ENCODE measurements around the gene TMPRSS7.

TMPRSS7 gene

DNA sequence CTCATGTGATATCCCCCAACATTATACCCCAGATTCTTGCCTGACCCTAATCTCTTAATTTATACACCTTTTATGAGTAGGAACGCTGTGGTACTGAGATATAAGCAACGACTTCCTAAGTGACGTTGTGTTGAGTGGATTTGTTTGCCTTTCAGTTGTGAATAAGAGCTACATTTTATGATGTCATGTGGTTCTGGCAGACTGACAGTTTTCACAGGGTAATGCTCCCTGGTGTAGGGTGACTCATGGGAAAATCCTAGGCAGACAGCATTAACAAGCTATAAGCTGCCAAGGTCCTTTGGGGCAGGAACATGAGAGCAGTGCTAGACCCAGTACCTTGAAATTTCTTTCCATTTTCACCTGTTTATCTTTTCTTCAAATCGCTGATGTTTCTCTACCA is 62.8 kb downstream of the TMPRSS7 start:
- peak; percentile 100 for DNase-seq (ENCODE audit: low read depth)

DNA sequence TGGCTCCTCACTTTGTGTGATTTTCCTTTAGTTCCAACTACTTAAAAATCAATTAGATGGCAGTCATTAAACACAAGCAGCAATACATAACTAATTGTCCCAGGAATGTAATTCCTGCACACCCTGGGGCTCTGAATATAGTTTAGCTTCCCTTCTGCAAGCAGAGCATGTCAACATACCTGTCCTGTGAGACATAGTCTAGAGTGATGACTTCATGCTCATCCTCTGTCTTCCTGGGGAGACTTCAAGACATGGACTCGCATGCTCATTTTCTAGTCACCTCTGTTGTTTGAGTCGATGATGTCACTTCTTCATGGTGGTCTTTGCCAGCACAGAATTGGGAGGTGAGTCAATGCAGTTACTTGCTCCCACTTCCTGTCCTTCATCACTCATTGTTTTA is 67.4 kb downstream of the TMPRSS7 start:
- peak; percentile 81 for DNase-seq (ENCODE audit: low read depth)

DNA sequence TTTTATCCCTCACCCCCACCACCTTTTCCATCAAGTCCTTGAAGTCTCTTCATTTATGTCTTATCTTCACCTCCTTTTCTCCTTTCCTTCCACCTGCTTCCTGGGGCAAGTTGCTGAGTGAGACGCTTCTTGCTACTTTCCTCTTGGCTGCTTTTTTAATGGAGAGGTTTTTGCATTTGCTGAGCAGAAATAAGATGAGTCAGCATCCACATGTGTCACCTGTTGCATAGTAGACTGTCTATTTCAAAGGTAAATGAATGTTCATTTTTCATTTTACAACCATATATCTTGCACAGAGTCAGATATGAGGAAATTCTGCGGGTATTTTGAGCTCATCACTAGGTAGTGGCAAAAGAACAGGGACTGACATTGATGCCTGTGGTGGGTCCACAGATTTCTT is 70.2 kb downstream of the TMPRSS7 start:
- no peak for DNase-seq (ENCODE audit: low read depth)

DNA sequence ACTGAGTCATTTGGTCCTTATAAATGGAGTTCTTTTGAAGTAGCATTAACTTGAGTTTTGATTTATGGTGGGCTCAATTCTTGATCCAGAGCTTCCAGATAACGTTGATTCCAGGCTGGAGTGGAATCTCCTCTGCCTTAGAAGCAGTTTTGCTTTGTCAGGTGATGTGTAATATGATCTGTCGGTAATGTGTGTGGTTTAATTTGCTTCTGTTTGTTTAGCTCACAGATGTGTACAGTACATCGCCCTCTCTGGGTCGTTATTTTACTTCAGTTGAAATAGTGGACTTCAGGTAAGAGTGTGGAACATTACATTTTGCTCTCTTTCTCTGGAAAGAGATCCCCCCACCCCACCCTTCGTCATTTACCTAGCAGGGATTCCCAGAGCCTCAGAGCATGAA is 74.8 kb downstream of the TMPRSS7 start:
- no peak for DNase-seq (ENCODE audit: low read depth)

DNA sequence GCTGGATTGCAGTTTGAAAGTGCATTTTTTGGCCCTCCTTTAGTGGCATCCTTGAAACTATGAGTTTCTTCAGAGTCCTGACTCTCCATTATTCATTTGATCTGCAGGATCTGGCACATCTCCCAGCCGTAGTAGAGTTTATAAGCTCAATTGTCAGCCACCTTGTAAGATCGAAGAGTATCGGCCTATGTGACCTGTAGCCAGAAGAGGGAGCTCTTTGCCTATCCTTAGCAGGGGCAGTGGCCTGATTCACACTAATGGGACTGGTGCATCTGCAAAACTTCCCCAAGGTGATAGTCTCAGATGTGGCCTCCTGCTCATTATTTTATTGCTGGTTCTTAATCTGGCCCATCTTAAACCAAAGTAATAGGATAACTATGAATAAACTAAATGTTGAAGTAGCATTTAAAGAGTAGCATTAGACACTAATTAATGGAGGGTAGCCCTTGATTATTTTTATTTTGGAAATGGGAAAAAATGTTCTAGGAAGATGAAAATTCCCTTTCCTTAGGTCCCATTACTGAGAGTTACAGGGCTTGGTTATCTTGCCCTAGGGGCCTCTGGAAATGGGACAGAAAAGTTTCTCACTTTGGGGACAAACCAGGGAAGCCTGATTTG is 77.4 kb downstream of the TMPRSS7 start:
- DNase-seq (ENCODE audit: low read depth) = peak; percentile 80

DNA sequence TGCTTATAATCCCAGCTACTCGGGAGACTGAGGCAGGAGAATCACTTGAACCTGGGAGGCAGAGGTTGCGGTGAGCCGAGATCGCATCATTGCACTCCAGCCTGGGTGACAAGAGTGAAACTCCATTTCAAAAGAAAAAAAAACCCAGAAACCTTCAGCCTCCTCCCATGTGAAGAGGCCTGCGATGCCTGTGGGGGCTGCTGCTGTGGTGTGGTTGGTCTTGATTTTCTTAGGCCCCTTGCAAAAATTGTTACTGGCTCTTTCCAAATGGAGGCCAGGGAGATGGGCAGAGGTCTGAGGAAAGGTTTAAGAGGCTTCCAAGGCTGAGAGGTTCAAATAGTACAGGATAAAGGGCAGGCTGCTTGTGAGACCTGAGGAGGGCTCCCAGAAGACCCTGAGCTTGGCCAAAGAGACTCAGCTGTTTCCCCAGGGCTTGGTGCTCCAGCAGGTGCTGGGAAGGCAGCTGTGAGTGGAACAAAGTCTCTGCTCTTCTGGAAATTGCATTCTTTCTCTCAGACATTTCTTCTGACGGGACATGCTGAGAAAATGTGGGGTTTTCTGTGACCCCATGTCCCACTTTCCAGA is 80.1 kb downstream of the TMPRSS7 start:
- no peak for DNase-seq (ENCODE audit: low read depth)

DNA sequence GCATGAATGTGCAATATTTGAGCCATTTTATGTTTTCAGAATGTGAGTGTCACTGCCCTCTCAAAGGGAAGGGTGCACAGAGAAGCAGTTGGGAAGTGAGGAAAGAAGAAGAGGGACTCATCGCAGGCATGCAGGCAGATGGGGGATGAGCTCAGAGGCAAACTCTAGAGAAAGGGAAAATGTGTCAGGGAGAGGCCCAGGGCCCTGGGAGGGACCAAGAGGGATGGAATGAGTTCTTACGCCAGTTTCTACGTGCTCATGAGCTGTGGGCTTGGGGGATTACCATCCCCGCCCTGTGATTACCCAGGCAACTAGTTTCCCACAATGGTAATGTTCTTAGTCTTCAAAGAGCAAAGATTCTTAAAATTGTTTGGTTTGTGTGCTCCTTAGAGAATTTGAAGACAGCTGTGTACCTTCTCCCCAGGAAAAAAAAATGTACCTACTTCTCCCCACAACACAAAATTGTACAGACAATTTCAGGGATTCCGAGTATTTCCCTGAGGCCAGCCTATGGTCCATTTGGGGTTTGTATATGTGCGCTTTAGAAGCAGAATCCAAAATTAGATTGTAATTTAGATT is 80.7 kb downstream of the TMPRSS7 start:
- no peak for DNase-seq (ENCODE audit: low read depth)

DNA sequence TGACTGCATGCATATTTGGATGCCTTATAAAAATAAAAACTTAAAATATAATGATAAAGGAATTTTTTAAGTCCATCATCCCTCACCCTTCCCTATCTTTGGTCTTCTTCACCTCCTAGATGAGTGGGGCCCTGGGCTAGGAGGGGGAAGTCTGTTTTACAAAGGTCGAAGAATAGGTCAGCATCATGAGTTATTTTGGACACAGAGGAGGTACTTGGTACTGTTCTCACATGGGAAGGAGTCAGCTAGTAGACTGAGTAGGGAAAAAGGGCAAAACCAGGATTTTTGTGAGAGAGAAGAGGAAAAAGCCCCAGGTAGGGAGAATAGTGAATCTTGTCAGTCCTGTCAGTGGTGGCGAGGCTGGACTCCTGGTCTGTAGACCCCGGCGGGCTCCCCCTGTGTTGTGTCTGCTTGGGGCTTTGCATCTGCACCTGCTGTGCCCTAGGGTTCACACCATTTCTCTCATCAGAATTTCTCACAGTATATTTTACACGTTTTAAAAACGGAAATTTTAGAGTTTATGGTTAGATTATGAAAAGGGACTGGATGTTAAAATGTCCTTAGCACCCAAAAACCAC is 81.4 kb downstream of the TMPRSS7 start:
- DNase-seq (ENCODE audit: low read depth) = no peak

DNA sequence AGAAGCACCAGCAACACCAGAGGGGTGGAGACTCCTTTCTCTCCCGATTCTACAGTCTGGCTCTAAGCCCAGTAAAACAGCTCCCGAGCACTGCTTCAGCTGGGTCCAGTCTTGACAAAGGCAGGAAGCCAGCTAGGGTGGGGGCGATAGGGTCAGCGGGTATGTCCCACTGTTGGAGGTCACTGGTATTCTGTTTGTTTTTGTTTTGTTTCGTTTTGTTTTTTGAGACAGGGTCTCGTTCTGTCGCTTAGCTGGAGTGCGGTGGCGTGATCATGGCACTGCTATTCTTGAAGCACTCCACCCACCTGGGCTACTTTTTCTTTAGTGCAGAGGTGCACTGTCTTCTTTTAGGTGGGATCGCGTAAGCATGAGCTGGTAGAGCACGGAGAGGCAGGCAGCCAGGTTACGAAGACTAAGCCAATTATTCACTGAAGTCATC is 82.2 kb downstream of the TMPRSS7 start:
- DNase-seq (ENCODE audit: low read depth) = no peak

DNA sequence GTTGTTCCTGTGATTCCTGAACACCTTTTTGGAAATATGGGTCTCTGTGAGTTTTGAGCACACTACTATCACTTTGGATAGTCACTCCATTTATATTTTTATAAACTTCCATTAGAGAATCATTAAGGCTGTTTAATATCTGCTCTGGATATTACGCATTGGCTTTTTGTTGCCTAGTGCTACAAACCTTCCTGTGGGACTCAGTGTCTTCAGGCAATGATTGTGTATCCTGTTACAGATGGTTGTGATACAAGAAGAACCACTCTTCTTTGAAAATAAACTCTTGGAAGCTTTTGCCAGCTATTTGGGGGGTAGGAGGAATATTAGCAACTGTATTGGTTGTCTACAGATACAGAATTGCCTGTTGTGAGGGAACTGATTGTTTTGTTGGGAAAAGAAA is 82.9 kb downstream of the TMPRSS7 start:
- no peak for DNase-seq (ENCODE audit: low read depth)

DNA sequence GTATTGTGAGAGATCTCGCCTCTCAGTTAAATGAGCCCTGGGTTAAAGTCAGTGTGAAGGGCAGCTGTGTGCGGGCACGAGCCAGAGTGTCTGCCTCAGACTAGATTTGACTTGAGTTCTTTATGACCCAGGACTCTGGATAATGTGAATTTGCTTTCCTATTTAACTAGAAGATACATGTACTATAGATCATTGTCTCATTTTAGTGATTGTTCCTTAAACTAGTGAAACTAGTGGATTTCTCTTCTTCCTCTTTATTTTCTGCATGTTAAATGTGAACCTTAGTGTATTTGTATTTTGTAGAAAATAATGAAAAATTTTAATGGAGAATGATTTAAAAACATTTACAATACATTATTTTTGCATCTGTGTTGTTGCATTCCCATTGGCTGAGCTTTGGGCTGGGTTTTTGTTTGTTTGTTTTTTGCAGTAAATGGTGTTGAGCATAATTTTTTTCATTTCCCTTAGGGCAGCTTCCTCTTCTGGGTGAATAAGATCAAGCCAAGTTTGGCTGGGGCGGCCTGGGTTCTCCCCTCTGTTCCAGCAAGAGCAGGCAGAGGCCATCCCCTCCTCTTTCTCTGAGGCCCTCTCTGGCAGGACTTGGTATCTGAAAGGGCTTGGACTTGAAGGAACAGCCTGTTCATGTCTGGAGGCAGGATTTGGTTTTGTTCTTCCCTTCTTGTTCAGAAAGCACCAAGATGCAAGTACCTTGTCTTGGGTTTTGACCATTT is 83.5 kb downstream of the TMPRSS7 start:
- no peak for DNase-seq (ENCODE audit: low read depth)

DNA sequence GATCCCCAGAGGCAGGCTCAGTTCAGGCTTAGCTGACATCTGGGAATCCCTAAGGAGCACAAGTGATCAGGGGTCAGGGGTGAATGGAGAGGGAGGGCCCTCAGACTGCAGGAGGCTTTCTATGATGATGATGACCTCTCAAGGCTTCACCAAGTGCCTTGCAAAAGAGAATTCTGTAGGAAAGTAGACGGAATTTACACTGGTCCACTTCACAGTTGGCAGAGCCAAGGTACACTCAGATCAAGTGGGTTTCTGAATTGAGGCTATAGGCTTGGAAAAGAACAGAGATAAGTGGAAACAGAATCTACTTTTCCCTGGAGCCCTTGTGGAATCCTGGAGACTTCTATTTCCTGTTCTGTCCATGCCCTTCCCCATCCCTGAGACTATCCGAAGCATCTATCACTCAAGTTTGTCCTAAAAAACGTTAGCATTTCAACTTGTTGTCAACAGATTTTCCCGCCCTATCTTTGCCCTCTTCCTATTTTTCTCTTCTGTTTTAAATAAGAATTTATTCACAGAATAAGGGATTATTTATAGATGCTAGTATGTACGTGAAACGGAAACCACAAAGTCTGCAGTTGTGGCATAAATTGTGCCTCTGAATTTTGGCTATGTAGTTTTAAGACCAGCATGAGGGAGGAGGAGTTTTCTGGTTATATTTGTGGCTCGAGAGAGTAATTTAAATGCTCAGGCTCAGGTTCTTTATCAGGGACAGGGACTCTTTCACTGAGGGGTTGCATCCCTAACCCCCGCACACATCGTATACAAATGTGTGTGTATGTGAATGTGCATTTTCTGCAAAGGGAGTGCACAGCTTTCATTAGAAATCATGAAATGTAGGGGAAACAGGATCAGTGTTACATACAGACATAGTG is 85.7 kb downstream of the TMPRSS7 start:
- no peak for DNase-seq (ENCODE audit: low read depth)

DNA sequence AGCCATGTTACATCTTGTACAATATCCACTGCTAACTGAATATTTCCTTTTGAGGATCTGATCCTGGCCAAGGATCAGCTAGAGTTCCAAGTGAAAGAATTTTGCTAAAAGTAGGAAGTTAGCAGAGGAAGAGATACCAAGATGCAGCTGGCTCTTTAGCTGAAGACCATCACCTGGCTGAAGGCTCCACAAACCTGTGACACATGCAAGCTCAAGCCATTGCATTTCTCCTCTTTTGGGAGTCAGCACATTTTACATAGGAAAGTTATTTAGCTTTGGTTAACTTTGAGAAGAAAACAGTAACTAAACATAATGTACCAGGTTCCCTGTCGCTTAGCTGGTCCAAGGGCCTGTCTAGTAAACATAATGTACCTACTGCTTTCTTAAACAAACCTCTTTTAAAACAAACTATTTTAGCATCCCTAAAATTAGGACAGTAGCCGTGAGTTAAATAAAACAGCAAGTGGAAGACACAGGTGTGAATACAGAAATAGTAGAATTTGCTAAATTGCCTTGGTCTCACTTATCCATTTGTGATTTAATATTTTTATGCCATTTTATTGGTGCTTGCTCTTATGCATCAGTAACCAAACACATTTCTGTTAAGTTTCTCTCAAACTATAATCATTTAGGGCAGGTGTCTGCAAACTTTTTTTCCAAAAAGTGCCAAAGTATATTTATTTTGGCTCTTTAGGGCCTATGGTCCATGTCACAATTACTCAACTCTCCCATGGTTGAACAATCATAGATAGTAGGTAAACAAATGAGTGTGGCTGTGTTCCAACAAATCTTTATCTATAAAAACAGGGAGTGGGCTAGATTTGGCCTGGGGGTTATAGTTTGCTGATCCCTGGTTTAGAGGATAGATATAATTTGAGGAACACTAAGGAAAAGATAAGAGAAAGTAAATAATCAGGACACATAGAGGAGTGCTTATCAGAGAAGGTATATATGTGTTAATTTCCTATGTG is 87.3 kb downstream of the TMPRSS7 start:
- DNase-seq (ENCODE audit: low read depth) = no peak

DNA sequence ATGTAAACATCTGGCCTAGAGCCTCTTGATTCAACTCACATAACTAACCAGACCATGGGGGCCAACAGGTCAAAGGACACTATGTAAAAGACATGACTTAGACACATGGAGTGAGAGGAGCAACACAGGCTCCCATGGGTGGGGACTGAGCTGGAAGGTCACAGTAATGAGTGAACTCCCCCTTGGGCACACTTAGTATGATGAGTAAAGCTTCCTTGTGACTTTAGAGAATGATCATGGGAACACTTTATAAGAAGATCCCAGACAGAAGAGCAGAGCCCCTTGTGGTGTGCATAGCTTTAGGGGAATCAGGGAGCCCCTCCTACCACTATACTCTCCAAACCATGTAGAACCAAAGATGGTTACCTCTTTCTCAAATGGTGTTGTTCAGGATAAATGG is 88.3 kb downstream of the TMPRSS7 start:
- DNase-seq (ENCODE audit: low read depth) = no peak

DNA sequence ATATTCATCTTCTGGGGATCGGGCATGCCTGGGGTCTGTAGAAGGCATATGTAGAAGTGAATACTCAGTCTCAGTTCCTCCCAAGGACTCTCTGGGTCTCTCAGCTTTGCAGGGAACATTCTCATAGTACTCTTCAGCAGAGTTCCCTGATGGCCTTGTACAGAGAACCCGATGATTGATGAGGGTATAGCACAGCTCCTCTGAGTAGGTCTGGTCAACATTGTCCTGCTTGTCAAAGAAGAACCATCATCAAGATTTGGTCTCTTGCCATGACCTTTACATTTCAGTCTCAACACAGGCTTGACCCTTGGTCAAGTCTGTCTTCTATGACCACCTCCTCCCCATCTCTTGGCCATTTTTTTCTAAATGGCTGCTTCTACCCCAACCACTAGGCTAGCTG is 89.0 kb downstream of the TMPRSS7 start:
- no peak for DNase-seq (ENCODE audit: low read depth)

DNA sequence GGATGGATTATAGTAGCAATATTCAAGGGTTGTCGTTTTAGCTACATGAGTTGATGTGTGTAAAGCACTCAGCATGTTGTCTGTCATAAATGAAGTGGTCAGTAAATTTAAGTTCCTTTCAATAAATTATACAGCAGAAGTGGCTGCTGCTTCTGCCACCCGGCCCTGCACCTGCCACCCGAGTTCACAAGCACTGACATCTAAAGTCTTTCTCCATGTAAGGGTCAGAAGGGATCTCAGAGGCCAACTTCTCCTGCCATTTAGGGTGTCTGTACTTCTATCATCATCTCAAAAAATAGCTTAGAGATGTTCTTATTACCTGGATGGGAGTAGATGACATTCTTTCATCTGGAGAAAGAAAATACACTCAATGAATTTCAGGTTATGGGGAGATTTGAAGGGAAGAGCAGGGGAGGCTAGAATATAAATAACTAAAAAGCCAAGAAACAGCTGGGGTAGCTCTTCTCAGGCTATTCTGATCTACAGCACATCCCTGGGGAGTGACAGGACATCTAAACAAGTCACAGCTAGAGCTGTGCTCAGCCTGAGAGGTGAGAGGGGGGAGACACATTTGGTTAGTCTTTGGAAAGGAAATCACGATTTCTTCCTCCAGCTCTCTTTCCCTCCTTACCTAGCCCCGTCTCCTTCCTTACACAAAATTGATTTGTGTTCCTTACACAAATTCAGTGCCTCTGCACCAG is 90.5 kb downstream of the TMPRSS7 start:
- no peak for DNase-seq (ENCODE audit: low read depth)

DNA sequence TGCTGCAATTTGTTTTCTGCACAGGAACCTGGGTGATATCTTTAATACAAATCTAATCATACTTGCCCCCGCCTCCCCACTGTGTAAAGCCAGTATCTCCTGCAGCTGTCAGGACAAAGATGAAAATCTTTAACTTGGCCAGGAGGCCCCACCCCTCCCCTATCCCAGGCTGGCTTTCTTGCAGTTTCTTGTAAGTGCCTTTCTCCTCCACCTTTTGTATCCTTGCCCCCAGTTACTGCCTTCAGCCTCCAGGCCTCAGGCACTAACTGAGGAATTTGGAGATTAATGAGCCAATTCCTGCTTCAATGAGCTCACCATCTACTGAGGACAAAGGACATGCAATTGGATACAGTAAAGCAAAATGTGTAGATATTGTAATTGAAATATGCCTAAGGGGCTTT is 92.0 kb downstream of the TMPRSS7 start:
- peak; percentile 21 for DNase-seq (ENCODE audit: low read depth)

DNA sequence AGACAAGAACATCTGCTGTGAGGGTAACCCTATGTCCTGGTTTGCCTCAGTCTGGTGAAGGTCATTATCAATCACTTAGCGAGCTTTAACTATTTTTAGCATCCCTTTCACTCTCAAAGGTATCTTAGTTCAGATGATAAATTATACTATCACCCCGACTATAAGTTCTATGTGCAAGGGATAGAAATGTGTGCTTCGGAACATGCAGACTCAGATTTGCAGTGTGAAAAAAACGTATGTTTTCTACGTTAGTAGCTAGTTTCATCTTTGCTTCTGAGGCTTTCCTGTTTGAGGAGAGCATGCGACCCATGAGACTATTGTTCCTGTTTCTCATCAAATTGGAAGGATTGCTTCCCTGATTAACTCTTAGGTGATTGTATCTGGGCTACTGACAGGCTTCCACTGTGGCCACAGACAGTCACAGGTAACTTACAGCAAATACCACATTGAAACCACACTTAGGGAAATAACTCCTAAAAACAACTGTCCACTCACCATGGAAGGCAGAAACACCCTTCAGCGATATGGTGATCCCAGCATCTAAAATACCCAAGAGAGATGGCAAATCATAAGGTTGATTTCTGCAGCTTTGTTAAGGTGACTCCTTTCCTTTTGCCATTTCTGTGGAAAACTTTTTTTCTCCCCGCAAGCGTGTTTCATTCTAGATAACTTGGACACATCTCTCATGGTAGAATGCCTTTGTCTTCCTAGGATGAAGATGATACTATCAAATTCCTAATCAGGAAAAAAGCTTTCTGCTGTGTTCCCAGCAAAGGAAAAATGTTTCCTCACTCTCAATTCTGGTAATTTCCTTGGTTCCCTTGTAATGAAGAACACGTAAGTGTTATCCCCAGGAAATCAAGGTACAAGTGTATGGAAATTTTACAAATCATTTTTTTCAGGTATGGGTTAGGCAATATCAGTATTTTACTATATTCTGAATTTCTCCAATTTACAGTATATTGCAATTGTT is 93.3 kb downstream of the TMPRSS7 start:
- DNase-seq (ENCODE audit: low read depth) = no peak

All from iris pigment epithelial cell (primary cell).